Measurements from ENCODE around the gene DCHS2. TPM values are rescaled to one million over a fixed set of nuclear protein-coding genes. Genes with fewer than 3 reads are reported as not detected.

The DCHS2 gene
- total RNA-seq, 1 donor from 2014 or later, result not detected

DNA sequence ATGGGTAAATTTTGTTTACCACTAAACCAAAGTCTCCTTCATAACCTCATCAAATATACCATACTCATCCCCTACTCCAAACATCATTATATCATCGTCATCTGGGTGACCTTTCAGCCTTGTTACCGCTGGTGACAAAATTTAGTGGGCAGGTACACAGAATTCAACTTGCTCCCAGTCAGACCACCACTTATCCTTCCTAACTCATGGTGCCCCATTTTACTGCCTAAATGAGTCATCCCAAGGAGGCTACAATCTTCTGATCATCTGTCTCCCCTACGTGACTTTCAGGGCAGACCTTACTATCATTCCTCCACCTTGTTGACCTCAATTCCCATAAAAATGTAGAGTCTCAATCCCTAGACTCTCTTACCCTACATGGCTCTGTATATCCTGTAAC, 49.6 kb downstream of the DCHS2 start:
- intact Hi-C loops (cut with DNase I), result no loop called here
- H3K4me3 ChIP-seq, result no peak overlapping the region
- no peaks in the 10 kb centered on the region for H3K27me3 ChIP-seq
- H3K27ac ChIP-seq, result no peak overlapping the region
- no peaks in the 10 kb centered on the region for H3K9me3 ChIP-seq
- no peaks in the 10 kb centered on the region for H3K36me3 ChIP-seq
- TF ChIP-seq, protein P1, sequence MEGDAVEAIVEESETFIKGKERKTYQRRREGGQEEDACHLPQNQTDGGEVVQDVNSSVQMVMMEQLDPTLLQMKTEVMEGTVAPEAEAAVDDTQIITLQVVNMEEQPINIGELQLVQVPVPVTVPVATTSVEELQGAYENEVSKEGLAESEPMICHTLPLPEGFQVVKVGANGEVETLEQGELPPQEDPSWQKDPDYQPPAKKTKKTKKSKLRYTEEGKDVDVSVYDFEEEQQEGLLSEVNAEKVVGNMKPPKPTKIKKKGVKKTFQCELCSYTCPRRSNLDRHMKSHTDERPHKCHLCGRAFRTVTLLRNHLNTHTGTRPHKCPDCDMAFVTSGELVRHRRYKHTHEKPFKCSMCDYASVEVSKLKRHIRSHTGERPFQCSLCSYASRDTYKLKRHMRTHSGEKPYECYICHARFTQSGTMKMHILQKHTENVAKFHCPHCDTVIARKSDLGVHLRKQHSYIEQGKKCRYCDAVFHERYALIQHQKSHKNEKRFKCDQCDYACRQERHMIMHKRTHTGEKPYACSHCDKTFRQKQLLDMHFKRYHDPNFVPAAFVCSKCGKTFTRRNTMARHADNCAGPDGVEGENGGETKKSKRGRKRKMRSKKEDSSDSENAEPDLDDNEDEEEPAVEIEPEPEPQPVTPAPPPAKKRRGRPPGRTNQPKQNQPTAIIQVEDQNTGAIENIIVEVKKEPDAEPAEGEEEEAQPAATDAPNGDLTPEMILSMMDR (IDR thresholded peaks at IDR 0.05), result no peak
- H3K4me1 ChIP-seq, result no peaks in the 10 kb centered on the region
- DNase-seq (ENCODE audit: low spot score in 2 of 2), result no peak

DNA sequence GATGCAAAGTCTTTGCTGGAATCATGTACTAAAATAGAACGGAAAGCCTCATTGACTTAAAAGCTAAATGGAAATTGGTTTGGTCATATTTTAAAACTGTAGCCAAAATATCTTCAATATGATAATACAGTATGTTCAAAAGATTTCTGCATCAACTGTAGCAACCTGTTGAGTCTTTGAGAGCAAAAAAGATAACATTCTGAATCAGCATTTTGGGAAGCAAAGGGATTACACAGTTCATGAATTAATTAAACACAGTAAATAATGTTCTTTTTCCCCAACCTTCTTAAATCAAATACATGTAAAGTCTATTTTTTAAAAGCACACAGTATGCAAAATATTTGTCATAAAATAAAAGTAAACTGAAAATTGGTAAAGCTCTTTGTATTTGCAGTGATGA, 50.5 kb downstream of the DCHS2 start:
- no peak overlapping the region for H3K4me3 ChIP-seq
- H3K27me3 ChIP-seq, result no peaks in the 10 kb centered on the region
- no peak for DNase-seq (ENCODE audit: low spot score in 2 of 2)
- TF ChIP-seq, protein P1 (IDR thresholded peaks at IDR 0.05), result no peak
- H3K4me1 ChIP-seq, result no peaks in the 10 kb centered on the region
- no peaks in the 10 kb centered on the region for H3K36me3 ChIP-seq
- intact Hi-C loops (cut with DNase I), result no loop called here
- no peak overlapping the region for H3K27ac ChIP-seq
- H3K9me3 ChIP-seq, result no peaks in the 10 kb centered on the region

DNA sequence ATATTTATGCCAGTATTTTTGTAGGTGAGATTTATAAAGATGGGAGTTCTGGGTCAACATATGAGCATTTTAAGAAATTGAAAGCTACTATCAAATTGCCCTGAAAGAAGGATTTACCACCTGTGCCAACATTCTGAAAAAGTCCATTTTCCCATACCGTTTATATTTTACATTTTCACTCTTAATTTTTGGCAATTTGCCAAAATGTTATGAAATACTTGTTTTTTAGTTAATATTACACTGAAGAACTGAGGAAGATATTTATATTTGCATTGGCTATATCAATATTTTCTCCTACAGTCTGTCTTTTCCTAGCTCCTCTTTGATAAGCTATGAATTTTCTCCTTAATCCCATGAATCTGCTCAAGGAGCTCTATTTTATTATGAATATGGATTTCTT, 52.4 kb downstream of the DCHS2 start:
- intact Hi-C loops (cut with DNase I), result no loop called here
- Histone ChIP-seq H3K4me3 (no peak overlapping the region), H3K4me1 (no peaks in the 10 kb centered on the region), H3K9me3 (no peaks in the 10 kb centered on the region), H3K27me3 (no peaks in the 10 kb centered on the region), H3K27ac (no peak overlapping the region), H3K36me3 (no peaks in the 10 kb centered on the region)
- DNase-seq (ENCODE audit: low spot score in 2 of 2), result no peak
- TF ChIP-seq, protein P1 (IDR thresholded peaks at IDR 0.05), result no peak

DNA sequence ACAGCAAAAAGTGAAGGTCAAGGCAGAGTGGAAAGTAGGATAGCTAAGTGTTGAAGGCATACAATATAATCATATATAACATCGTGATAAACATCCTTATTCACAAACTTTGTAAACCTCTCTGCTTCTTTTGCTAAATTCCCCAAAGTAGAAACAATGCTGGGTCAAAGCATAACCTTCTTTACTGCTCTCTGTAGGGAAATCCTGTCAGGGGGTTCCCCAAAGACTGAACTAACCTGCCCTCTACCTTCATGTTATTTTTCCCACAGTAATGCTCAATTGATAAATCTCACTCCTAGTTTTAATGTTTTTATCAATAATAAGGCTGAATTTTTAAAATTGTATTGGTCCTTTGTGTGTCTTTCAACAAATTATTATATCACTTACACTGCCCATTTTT, 55.7 kb downstream of the DCHS2 start:
- H3K36me3 ChIP-seq, result no peaks in the 10 kb centered on the region
- no peak overlapping the region for H3K27ac ChIP-seq
- no peaks in the 10 kb centered on the region for H3K27me3 ChIP-seq
- DNase-seq (ENCODE audit: low spot score in 2 of 2), result no peak
- no peaks in the 10 kb centered on the region for H3K9me3 ChIP-seq
- no peaks in the 10 kb centered on the region for H3K4me1 ChIP-seq
- H3K4me3 ChIP-seq, result no peak overlapping the region
- intact Hi-C loops (cut with DNase I), result no loop called here
- TF ChIP-seq, protein P1 (IDR thresholded peaks at IDR 0.05), result no peak

DNA sequence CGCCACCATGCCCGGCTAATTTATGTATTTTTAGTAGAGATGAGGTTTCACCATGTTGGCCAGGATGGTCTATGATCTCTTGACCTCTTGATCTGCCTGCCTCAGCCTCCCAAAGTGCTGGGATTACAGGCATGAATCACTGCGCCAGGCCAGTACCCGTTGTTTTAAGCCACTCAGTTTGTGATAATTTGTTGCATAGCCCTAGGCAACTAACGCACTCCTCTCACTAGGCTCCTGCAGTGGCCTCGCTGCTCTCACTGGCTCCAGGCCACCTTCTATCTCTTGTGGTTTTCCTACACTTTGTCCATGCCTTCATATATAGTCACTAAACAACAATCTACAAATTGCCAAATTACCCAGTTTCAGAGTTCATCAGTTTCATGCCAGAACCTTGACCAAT, 58.1 kb downstream of the DCHS2 start:
- DNase-seq (ENCODE audit: low spot score in 2 of 2), result no peak
- no peaks in the 10 kb centered on the region for H3K36me3 ChIP-seq
- TF ChIP-seq, protein P1 (IDR thresholded peaks at IDR 0.05), result no peak
- no peaks in the 10 kb centered on the region for H3K4me1 ChIP-seq
- intact Hi-C loops (cut with DNase I), result no loop called here
- H3K27ac ChIP-seq, result no peak overlapping the region
- no peaks in the 10 kb centered on the region for H3K9me3 ChIP-seq
- H3K27me3 ChIP-seq, result no peaks in the 10 kb centered on the region
- no peak overlapping the region for H3K4me3 ChIP-seq

DNA sequence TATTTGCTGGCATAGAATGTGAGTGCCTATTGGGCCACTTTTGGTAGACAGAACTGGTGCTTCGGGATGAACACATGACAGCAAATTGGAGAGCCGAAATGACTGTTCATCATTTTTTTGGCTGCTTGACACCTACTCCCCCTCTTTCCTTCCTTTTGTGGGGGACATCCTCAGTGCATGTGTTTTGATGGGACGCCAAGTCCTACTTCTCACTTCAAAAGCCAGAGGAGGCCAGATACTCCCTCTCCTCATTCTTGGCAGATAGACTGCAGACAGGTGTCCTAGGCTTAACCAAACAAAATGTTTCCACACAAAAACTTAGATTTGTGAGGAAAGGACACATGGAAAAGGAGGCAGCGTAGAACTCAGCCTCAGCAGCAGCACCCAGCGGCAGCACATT, 62.4 kb downstream of the DCHS2 start:
- no peak for DNase-seq (ENCODE audit: low spot score in 2 of 2)
- TF ChIP-seq, protein P1 (IDR thresholded peaks at IDR 0.05), result no peak

More for the DNA sequence above, 62.4 kb downstream of the DCHS2 start:
- no peak overlapping the region for H3K27ac ChIP-seq
- H3K4me3 ChIP-seq, result no peak overlapping the region
- no peaks in the 10 kb centered on the region for H3K4me1 ChIP-seq
- H3K9me3 ChIP-seq, result no peaks in the 10 kb centered on the region
- no peaks in the 10 kb centered on the region for H3K27me3 ChIP-seq
- H3K36me3 ChIP-seq, result no peaks in the 10 kb centered on the region
- intact Hi-C loops (cut with DNase I), result no loop called here
